GM04504 (cell line): ENCODE results near the gene SLC17A6.

Source experiments
- DNase-seq: peaks from one replicate; pipeline ENCODE4 v3.0.0-alpha.2; 2012; ENCODE audit warnings: low read depth

Gene SLC17A6

DNA sequence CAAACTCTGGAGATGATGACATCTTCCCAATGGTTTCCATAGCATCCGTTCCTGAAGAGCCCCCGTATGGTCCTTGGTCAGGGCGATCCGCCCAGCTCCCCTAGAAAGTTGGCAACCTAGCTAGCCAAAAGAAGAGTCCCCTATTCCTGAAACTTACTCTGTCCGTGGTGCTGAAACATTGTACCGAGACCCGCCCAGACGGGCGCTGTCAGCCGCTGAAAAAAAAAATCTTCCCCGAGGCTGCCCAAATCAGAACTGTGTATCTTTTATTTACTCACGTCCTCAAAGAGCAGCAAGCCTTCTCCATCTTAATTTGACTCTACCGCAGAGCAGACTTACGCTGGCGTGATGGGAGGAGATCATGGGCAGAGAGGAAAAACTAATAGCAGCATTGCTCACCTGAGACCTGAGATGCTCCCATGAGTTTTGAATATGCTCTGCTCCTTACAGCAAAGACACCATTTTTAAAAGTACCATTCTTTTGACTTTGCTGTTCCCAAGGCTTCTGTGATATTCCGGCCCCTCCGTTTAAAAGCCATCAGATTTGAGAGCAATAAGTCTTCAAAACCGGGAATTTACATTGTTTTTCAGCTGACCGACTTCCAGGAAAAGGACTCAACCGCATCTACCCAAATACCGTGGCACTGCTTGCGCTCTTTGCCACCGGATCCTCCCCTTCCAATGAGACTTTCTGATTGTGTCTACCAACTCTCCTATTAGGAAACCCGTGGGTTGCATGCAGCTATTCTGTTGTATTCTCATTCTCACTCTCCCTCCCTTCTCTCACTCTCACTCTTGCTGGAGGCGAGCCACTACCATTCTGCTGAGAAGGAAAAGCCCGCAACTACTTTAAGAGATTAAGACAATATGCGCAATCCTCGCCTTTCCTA is at the start of gene SLC17A6:
Gene SLC17A6, plus strand, starts transcription at position 786 of the 890 bp plus-strand sequence. CDS start 153 bp downstream, outside the sequence.
- DNase-seq, result no peak

DNA sequence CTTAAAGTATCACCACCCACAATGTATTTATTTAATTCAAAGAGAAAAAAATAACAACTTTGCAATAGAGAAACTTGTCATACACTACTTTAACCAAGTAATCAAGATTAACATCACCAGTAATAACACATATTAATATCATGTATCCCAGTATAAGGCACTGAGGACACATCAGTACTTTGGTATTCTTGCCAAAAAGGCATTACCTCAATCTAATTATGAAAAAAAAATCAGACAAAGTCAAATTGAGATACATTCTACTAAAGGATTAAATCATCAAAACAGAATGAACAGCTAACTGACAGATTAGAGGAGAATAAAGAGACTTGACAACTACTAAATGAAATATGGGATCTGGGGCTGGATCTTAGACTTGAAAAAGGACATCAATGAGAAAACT is 35.8 kb upstream of the SLC17A6 start:
- no peak for DNase-seq

DNA sequence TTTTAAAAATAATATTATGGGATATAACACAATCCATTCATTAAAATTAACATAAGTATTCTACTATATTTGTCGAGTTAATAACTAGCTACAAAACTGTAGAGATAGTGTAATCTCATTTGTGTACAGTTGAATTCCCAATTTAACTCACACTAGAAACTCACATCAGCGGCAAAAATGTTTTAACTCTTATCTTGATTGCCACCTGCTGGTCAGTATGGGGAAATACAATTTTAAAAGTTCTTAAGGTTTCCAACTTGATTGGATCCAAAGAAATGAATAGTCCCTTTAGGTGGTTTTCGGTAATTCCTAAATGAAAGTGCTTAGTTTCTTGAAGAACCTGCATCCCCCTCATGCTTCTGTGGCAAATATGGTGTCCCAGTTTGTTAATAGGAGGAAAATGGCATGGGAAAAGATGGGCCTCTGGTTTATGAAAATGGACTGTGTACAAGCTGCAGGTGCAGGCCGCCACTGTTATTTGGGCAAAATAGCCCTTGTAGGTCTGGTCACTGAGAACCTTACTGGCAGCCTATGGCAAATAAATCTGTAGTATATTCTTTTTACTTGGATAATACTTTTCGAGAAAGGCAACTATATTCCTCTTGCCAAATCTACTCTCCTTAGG is 33.7 kb upstream of the SLC17A6 start:
- no peak for DNase-seq

DNA sequence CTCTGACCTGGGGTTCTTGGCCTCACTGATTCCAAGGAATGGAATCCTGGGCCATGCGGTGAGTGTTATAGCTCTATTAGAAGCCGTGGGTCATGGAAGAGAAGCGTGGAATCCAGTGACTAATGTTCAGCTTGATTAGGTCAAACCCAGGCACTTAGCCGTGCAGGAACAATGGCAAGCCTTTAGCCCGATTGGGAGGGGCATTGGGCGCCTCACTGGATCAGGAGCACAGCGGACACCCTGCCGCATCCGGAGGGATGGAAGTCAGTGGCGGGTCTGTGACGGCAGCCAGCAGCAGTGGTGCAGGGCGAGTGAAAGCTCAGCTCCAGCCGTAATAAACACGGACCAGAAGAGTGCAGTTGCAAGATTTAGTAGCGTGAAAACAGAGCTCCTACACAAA is 20.5 kb upstream of the SLC17A6 start:
- DNase-seq, result no peak

DNA sequence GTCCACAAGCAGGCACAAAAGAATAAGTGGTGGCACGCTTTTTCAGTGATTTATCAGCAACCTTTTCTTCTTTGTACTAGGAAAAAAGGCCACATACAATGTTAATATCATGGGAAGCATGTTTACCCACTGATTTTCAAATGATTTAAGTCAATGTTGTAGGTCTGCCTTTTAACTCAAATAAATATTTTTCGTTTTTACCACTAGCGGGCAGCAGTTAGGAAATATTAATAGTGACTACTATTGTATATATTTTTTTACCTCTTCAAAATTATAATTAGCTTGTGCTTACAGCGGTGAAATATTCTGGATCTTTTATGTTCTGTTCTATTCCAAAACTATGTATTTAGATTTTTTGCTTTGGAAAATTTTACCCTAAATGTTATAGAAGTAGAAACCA is 6.4 kb upstream of the SLC17A6 start:
- DNase-seq, result no peak

DNA sequence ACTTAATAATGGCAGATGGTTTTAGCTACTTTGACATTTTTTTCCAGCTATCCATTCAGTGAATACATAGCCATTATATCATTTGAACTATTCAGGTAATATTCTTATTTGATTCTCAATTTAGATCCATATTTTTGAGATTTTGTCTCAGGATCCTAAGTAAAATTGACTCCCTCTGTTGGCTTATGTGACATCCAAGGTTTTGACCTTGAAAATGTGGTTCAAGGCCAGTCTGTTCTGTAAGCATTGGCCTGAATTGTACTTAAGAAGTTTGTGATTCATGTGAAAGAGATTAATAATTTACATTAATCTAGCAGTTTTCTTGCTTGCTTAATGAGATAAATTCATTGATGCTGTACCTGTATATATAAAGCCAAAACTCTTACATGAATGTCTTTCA is 1.6 kb upstream of the SLC17A6 start:
- no peak for DNase-seq

DNA sequence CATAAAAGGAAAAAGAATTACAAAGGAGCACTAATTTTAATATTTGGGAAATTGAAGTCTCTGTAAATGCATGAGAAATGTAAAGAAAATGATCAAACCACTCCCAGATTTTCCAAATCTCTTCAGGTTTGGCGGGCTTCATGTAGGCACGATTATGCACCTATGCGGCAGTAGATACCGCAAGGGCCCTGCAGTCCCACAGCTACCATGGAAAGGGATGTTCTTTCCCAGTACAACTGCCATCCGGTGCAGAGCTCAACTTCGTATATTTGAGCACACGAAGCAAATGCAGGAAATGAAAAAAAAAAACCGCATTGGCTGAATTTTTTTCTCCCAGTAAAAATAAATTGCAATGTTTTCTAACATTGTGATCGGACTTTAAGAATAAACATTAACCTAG is 1.4 kb downstream of the SLC17A6 start:
- no peak for DNase-seq

DNA sequence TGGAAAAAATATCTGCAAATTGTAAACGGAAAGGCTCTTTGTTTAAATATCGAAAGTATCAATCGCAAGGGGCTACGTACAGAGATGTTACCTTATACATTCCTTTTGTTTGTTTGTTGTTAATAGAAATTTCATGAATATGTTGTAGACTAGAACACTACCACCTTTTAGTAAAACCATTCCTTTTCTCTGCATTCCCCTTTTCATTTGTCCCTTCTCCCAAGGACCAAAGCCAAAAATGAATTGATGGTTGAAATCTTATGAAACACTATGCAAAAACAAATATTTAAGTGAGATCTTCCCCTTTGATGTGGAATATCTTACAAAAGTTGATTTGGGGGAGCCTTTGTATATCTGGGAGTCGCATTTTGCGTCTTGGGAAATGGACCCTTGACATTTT is 2.1 kb downstream of the SLC17A6 start:
- DNase-seq, result no peak

DNA sequence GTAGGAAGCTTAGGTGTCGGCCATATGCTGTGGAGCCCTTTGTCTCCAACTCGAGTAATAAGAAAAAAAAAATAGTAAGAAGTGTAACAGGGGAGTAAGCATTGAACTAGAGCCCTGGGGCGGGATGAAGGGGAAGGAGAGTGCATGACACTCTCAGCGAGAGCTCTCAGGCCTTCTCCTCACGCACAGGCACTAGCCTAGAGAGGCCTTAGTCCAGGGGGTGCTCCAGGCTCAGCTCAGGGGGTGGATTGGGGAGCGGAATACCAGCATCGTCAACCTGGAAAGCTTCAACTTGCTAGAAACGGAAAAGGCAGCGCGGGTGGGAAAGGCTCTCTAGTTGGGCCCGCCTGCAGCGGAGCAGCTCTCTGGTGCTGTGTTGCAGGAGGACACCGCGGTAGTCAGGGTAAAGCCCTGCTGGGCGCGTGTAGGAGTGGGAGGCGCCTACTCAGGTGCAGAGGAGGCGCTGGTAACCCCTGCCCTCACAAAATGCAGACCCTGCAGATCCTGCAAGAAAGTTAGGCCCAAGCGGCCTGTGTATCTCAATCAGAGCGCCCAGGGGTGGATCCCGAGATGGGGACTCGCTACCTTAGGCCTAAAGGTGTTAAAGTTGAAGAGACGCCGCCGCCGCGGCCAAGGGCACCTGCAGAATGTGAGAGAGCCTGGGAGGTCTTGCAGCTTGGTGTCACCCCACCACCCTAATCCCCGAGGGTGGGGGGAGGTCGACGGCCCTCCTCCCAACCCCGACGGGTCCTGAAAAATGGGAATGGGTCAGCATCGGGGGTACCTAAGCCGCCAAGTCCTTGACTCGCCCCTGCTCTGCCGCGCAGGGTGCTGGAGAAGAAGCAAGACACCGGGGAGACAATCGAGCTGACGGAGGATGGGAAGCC is 2.8 kb downstream of the SLC17A6 start:
- DNase-seq, result no peak

DNA sequence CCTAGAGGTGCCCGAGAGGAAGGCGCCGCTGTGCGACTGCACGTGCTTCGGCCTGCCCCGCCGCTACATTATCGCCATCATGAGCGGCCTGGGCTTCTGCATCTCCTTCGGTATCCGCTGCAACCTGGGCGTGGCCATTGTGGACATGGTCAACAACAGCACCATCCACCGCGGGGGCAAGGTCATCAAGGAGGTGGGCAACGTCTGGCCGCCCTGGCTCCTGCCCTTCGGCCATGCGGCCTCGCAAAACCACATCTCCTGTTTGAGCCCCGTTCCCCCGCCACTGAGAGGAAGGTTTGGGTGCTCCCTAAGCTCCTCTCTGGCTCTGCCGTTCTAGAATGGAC is 3.4 kb downstream of the SLC17A6 start:
- DNase-seq, result no peak

DNA sequence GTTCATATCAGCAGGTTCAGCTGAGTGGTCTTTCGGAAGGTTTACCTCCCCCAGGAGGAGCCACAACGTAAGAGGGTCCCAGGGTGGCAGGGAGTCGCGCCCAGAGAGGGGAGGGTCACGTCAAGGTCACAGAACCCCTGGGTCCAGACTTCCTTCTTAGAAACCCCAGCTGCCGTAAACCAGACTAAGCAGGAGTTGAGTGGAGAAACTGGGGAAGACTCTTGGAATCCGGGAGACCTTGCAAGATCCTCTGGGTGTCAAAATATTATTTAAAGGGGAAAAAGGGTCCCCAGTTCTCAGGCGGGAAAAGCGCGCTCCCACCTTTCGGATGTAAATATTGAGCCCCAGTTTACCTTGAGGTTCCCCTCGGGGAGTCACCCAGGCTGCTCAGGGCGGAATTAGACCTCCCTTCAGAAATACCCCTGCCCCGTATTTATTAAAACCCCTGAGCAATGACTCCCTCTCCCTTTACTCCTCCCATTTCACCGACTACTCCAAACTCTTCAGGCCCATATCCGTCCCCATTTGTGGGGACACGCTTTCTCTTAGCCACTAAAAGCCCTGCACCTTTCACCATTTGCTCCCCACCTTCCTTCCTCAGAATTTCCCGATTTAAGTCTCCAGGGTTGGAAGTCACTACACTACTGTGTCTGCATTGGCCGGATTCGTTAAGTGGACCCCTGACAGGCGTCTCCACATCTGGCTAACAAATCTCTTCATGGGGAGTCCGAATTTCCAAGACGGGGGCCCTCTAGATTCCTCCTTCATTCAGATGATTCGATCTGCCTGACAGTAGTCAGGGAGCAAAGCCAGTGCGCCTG is 4.2 kb downstream of the SLC17A6 start:
- no peak for DNase-seq

DNA sequence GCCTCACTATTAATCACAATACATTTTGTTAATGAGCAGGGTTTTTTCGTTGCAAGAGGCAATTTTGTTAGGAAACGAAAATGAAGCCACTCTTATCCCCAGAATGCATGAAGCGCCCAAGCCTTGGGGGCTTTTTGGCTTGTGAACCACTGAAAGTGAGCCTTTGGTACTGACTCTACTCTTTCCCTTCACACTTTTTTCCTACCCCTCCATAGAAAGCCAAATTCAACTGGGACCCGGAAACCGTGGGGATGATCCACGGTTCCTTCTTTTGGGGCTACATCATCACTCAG is 4.8 kb downstream of the SLC17A6 start:
- no peak for DNase-seq

DNA sequence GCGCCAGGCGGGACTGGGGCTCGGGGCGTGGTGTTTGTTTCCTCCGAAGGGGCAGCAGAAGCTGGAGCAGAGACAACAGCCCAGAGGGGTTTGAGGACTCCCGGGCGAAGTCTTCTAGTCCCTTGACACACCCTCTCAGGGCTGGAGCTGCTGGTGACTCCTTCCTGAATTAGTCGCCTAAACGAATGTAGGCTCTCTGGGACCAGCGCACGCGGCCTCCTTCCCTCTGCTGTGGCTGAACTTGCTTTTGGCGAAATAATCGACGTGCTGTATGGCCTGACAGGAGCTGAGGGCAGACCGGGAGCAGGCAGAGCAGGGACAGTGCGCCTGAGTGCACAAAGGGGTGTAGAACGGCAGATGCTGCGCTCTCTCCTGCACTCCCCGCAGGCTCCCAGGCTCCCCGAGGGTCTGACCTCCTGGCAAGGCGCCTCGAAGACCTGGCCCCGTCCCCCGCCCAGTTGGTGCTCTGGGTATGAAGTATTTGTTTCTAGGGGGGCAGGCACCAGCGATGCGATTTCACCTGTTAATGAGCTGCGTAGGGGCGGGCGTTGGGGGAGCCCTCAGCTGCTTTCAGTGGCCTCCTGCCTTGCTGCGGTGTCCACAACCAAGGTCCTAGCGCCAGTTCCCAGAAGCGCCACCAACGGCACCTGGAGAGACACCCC is 5.3 kb downstream of the SLC17A6 start:
- DNase-seq, result no peak

DNA sequence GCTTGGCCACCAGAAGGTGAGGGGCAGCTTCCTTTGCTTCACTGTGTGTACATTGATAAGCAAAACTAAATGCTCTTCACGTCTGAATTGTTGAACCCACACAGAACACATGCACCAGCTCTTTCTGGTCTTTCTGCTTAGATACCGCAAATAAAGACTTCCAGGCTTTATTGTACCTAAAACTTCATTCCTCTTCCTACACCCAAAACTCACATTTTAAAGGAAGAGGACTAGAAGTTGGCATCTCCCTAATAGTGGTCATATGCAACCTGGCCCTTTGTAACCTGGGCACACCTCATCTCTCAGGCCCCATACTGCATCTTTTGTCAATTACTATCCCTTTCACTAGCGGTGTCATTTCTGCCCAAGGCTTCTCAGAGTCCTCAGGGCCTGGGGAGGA is 5.9 kb downstream of the SLC17A6 start:
- no peak for DNase-seq

DNA sequence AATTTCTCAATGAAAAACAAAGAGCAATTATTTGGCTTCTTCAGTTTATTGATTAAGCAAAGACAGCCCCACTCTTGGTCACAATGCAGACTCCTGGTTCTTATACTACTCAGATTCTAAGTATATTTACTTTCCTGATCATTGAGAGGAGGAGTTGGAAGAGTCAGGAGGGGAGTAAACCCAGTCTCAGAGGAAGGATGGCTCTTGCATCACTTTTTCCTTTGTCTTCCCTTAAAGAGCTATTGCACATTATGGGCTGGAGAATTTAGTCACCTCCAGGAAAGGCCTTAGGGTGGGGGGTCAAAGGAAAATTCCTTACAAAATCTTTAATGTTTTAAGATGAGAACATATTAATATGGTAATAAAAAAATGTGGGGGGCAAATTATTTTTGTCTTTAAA is 8.1 kb downstream of the SLC17A6 start:
- no peak for DNase-seq

DNA sequence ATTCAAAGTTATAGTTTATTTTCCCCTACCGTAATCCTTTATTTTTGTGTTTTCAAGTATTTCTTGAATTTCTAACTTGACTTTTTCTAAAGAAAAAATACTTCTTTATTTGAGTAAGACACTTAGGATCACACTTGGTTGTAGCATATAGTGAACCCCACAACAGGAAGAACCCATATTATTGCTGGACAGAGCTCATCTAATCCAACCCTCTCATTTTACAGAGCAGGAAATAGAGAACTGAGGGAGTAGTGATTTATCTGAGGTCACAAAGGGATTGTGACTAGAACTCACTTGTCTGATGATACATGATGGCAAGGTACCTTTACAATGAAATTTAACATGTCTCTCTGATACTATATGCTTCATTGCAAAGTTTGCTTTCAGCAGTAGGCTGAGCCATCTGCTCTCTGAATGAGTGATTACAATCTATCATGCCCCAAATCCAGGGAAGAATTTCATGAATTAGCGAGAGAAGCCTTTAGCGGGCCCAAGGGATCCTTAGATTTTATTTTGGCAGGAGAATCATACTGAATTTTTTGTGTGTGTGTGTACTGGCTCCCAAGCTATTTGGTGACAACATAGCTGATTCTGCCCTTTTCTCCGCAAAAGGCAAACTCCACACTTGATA is 9.8 kb downstream of the SLC17A6 start:
- no peak for DNase-seq

DNA sequence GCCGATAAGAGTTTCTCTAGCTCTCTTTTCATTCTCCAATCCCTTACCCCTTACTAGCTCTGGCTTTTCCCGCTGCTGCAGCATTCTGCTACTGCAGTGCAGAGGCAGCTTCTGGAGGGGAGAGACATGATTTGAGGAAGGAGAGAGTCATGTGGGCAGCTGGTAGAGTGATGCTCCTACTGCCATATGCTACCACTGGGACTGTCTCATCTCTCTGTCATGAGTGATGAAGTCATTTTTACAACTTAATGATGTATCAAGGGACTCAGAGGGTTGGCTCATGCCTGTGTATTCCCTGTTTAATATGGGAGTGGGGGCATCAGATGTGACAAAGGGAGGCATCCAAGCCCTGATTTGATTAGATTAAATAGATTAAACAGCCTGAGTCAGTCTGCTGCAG is 11.3 kb downstream of the SLC17A6 start:
- DNase-seq, result no peak

DNA sequence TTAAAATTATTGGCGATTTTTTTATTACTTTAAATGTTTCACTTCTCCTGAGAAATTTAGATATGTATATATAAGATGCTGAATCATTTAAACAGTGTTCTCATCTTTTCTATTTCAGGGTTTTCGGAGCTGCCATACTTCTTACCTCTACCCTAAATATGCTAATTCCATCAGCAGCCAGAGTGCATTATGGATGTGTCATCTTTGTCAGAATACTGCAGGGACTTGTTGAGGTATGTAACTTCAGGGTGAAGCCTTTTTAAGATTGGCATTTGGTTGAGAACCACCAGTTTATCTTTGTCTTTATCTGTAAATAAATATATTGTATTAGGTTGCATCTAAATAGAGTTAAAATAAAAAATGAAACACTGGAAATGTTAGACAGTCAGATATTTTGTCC is 21.1 kb downstream of the SLC17A6 start:
- DNase-seq, result no peak

DNA sequence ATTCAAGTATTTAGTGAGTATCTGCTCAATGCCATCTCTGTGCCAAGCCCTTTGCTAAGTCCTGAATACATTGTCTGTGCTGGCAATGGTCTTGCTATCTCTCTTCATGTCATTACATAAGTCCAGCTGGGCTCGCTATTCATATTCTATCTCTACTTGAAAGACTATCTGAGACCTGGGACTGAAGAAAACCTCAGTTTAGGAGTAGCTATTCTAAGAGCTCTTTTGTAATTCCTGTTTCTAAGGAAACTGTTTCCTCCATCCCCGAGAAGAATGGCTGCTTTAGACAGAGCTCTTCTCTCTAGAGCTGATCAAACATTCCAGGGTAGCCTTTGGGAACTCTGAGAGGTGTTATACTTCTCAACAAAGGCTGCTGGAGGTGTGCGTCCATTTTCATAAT is 33.0 kb downstream of the SLC17A6 start:
- DNase-seq, result no peak

DNA sequence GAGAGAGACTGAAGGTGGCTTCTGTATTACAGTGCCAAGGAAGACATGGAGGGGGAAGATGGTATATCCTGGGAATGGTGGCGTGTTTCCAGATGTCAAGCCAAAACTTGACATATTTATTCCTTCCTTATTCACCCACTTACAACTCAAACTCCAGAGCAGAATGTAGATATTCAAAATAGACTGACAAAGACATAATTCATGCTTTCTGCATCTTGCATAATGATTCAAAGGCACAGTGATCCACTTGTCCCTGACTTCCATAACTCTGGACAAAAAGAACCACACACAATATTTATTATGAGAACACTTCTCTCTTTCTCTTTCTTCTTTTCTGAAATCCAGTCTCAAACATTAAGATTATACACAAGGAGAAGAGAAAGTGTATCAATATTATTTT is 48.9 kb downstream of the SLC17A6 start:
- no peak for DNase-seq
